ENCODE data around the gene SPATS2L.

Gene SPATS2L

DNA sequence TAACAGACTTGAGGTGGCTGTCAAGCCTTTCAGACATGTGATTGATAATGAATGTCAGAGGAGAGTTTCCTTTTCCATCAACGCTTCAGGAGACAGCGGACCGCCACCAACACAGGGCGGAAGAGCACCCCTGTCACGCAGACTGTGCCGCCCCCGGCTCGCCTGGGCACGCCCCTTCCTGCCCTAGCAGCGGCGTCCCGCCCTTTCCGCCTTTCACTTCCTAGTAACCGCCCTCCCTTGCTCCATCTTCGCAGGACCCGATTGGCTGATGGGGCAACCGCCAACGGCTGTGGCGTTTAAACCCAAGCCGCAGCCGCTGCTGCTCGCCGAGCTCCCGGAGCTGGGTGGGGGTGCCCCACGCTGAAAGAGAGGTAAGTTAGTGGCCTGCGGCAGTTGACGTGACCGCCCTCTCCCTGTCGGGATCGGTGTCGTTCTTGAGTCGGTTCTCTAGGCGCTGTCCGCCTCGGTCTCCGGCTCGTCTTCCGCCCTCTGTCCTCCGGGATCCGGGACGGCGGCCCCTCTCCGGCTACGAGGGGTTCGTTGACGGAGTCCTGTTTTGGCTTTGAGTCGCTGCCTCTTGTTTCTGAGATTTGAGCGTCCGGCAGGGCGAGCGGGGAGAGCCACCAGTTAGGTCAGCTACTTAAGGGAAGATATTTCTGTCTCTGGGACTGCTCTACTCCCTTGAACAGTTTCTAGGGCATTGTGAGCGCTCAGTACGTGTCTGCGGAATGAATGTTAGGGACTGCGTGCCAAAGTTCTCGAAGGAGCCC, 219.6 kb downstream of the SPATS2L start, which contains the start of gene SGO2:
TSS of gene SGO2 (plus strand) at position 326 of the 770 bp plus-strand sequence. CDS start 6,769 bp downstream, outside the sequence.
- TF ChIP-seq, protein P1, sequence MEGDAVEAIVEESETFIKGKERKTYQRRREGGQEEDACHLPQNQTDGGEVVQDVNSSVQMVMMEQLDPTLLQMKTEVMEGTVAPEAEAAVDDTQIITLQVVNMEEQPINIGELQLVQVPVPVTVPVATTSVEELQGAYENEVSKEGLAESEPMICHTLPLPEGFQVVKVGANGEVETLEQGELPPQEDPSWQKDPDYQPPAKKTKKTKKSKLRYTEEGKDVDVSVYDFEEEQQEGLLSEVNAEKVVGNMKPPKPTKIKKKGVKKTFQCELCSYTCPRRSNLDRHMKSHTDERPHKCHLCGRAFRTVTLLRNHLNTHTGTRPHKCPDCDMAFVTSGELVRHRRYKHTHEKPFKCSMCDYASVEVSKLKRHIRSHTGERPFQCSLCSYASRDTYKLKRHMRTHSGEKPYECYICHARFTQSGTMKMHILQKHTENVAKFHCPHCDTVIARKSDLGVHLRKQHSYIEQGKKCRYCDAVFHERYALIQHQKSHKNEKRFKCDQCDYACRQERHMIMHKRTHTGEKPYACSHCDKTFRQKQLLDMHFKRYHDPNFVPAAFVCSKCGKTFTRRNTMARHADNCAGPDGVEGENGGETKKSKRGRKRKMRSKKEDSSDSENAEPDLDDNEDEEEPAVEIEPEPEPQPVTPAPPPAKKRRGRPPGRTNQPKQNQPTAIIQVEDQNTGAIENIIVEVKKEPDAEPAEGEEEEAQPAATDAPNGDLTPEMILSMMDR (IDR thresholded peaks at IDR 0.05; ENCODE audit: poor library complexity, severe bottlenecking): no peak
- peak within 1 kb of the TSS; percentile 96 for H3K4me3 ChIP-seq (ENCODE audit: severe bottlenecking)
- H3K27ac ChIP-seq (ENCODE audit: poor library complexity, severe bottlenecking): peak within 1 kb of the TSS; percentile 55

GRCh38 chr2:200528228-200528627, 221.7 kb downstream of the SPATS2L start:
- Histone ChIP-seq H3K4me3 (ENCODE audit: severe bottlenecking) (no peak overlapping the region), H3K27ac (ENCODE audit: poor library complexity, severe bottlenecking) (no peak overlapping the region), H3K9me3 (ENCODE audit: severe bottlenecking) (no peaks in the 10 kb centered on the region), H3K36me3 (ENCODE audit: low read depth) (peaks cover 6% of the 10 kb centered on the region), H3K27me3 (ENCODE audit: insufficient read depth, poor library complexity, severe bottlenecking) (no peaks in the 10 kb centered on the region), H3K4me1 (ENCODE audit: insufficient read depth, poor library complexity, severe bottlenecking) (peaks cover 24% of the 10 kb centered on the region)
- no peak for DNase-seq (ENCODE audit: low spot score)
- no peak for ATAC-seq (ENCODE audit: low read depth)
- TF ChIP-seq, protein P1 (IDR thresholded peaks at IDR 0.05; ENCODE audit: poor library complexity, severe bottlenecking): no peak

More for the DNA sequence above, 219.6 kb downstream of the SPATS2L start, which contains the start of gene SGO2:
- Histone ChIP-seq H3K36me3 (ENCODE audit: low read depth) (no peaks in the 10 kb centered on the region), H3K27me3 (ENCODE audit: insufficient read depth, poor library complexity, severe bottlenecking) (no peaks in the 10 kb centered on the region), H3K9me3 (ENCODE audit: severe bottlenecking) (no peaks in the 10 kb centered on the region), H3K4me1 (ENCODE audit: insufficient read depth, poor library complexity, severe bottlenecking) (peaks cover 27% of the 10 kb centered on the region)
- ATAC-seq (ENCODE audit: low read depth): peak; percentile 98
- peak; percentile 95 for DNase-seq (ENCODE audit: low spot score)
